GM13977 (cell line): ENCODE data around the gene AUTS2.

Experiments used
- DNase-seq: peaks from one replicate; pipeline ENCODE4 v3.0.0; 2012; ENCODE audit warnings: low spot score
- CTCF ChIP-seq: IDR thresholded peaks from 2 replicates; pipeline ENCODE4 v1.5.1; 2012; ENCODE audit warnings: mild to moderate bottlenecking, control low read depth; ENCODE audit not compliant: insufficient read depth; ENCODE audit errors: extremely low read depth, missing control alignments
- in situ Hi-C: fragments of 300-500 bp; cut with MboI; formaldehyde crosslinking; loops from one replicate; pipeline ENCODE4 v1.12.0; 2022; ENCODE audit warnings: low sequenced_read_pairs, low pct_unique_long_range_greater_than_20kb, mixed read lengths, inconsistent platforms; ENCODE audit not compliant: unreplicated experiment

Gene AUTS2

GRCh38 chr7:69630292-69630691 is 32.0 kb downstream of the AUTS2 start:
- in situ Hi-C loops, result loop anchor here (25.0 kb wide), 1 partner anchor 532 kb away; no protein-coding TSS in a partner anchor
- DNase-seq, result peak; percentile 13
- no peak for TF ChIP-seq CTCF

GRCh38 chr7:69631131-69631530 is 32.9 kb downstream of the AUTS2 start:
- DNase-seq, result no peak
- TF ChIP-seq CTCF, result no peak
- in situ Hi-C loops, result loop anchor here (25.0 kb wide), 1 partner anchor 531 kb away; no protein-coding TSS in a partner anchor

GRCh38 chr7:69632280-69632679 is 34.0 kb downstream of the AUTS2 start:
- no peak for DNase-seq
- TF ChIP-seq CTCF, result no peak
- in situ Hi-C loops, result loop anchor here (25.0 kb wide), 1 partner anchor 530 kb away; no protein-coding TSS in a partner anchor

DNA sequence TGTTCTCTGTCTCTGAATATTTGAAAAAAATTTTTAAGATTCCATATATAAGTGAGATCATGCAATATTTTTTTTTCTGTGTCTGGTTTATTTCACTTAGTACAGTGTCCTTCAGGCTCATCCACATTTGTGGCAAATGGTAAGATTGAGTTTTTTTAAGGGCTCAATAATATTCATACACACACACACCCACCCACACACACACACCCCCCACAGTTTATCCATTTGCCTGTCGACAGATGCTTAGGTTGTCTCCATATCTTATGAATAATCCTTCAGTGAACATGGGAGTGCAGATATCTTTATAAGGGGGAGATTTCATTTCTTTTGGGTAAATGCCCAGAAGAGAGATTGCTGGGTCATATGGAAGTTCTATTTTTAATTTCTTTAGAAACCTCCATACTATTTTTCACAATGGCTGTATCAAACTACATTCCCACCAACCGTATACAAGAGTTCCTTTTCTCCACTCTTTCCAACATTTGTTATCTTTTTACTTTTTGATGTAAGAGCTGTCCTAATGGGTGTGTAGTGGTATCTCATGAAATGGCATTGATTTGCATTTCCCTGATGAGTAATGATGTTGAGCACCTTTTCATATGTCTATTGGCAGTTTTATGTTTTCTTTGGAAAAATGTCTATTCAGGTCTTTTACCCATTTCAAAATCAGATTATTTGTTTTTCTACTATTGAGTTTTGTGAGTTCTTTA is 35.0 kb downstream of the AUTS2 start:
- DNase-seq, result no peak
- TF ChIP-seq CTCF, result no peak
- in situ Hi-C loops, result loop anchor here (25.0 kb wide), 1 partner anchor 529 kb away; no protein-coding TSS in a partner anchor

DNA sequence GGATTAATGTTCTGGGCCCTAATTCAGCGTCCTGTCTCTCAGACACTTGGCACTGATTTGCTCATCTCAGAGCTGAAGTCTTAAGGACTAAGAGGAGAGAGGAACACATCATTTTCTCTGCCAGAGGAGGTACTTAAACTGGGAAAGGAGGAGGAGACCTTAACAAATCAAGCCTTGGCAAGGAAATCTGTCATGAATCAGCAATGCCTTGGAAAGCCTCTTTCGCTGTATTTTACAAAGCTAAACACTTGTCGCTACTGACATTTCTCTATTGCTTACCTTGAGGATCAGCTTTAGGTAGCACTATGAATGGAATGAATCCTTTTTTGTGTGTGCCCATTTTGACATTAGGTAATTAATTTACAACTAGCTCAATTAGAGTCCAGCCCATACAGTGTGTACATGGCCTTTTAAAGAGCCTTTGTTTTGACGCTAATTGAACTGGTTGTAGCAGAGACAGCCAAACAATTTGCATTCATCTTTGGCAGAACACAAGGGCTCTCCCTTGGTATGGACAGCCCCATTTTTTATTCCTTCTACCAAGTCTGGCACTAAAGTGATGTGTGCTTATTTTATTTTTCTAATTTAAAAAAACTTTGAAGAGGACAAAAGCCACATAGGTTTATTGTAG is 37.4 kb downstream of the AUTS2 start:
- in situ Hi-C loops, result loop anchor here (25.0 kb wide), 1 partner anchor 527 kb away; no protein-coding TSS in a partner anchor
- no peak for DNase-seq
- TF ChIP-seq CTCF, result no peak

GRCh38 chr7:69638674-69639073 is 40.4 kb downstream of the AUTS2 start:
- in situ Hi-C loops, result loop anchor here (25.0 kb wide), 1 partner anchor 524 kb away; no protein-coding TSS in a partner anchor
- TF ChIP-seq CTCF, result no peak
- no peak for DNase-seq
